ENCODE data around the gene SAA1.

Gene SAA1

DNA sequence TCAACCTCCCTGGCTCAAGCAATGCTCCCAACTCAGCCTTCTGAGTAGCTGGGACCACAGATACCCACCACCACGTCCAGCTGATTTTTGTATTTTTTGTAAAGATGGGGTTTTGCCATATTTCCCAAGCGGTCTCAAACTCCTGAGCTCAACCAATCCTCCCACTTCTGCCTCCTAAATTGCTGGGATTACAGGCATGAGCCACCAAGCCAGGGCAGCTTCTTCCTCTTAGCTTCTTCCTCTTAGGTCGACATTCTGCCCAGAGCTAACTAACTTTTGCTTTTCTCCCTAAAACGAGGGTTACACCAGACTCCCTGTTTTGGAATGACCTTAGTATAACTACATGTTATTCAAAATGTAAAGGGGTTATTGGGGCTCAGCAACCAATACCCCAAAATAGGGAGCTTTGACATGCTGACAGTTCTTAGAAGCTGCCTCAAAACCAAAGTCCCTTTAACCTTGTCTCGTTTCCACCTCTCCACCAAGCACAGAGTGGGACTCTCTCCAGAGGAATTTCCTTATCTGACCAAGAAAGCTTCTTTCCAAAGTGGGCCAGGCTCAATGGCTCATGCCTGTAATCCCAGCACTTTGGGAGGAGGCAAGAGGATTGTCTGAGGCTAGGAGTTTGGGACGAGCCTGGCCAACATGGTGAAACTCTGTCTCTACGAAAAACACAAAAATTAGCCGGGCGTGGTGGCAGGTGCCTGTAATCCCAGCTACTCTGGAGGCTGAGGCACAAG is 48.9 kb downstream of the SAA1 start:
- TF ChIP-seq, protein P1, sequence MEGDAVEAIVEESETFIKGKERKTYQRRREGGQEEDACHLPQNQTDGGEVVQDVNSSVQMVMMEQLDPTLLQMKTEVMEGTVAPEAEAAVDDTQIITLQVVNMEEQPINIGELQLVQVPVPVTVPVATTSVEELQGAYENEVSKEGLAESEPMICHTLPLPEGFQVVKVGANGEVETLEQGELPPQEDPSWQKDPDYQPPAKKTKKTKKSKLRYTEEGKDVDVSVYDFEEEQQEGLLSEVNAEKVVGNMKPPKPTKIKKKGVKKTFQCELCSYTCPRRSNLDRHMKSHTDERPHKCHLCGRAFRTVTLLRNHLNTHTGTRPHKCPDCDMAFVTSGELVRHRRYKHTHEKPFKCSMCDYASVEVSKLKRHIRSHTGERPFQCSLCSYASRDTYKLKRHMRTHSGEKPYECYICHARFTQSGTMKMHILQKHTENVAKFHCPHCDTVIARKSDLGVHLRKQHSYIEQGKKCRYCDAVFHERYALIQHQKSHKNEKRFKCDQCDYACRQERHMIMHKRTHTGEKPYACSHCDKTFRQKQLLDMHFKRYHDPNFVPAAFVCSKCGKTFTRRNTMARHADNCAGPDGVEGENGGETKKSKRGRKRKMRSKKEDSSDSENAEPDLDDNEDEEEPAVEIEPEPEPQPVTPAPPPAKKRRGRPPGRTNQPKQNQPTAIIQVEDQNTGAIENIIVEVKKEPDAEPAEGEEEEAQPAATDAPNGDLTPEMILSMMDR (IDR thresholded peaks at IDR 0.05; ENCODE audit: control extremely low read depth, extremely low read depth, low read depth, missing control alignments) = no peak
- CTCF ChIA-PET = interaction anchor here (1.1 to 2.5 kb wide), 10 partner anchors 9 to 71 kb away, joined by 3 to 11 read pairs (median 3); no protein-coding TSS in a partner anchor
- DNase-seq (ENCODE audit: extremely low spot score) = no peak
- POLR2A ChIA-PET = no interaction called here

- DNase-seq (ENCODE audit: extremely low spot score) = no peak
- POLR2A ChIA-PET = no interaction called here
- TF ChIP-seq, protein P1 (IDR thresholded peaks at IDR 0.05; ENCODE audit: control extremely low read depth, extremely low read depth, low read depth, missing control alignments) = no peak
- CTCF ChIA-PET = interaction anchor here (1.1 to 1.8 kb wide), 7 partner anchors 10 to 200 kb away, joined by 3 to 11 read pairs (median 4); no protein-coding TSS in a partner anchor
These were observed 49.8 kb downstream of the SAA1 start for GRCh38 chr11:18315893-18316292.

- no peak for DNase-seq (ENCODE audit: extremely low spot score)
- ChIA-PET POLR2A (no interaction called here), CTCF (no interaction called here)
- TF ChIP-seq, protein P1 (IDR thresholded peaks at IDR 0.05; ENCODE audit: control extremely low read depth, extremely low read depth, low read depth, missing control alignments) = no peak
These were observed 51.5 kb downstream of the SAA1 start for GRCh38 chr11:18317551-18317950.
